Thymus (tissue), 11 donors: ENCODE data around the gene HSD11B2. TPM values are rescaled to one million over a fixed set of nuclear protein-coding genes. Genes with fewer than 3 reads are reported as not detected.

Source experiments
- DNase-seq, 9 donors: peaks; one replicate each; pipeline ENCODE4 v3.0.0-alpha.2; 2013; ENCODE audit warnings: low spot score in 9 of 9, low read depth in 6 of 9, missing footprints in 1 of 9
- H3K27ac ChIP-seq, 2 donors: one replicate each; pipeline ENCODE4 v1.5.1; 2013; ENCODE audit warnings: control low read depth in 1 of 2, low read depth in 1 of 2, low read length in 1 of 2, mild to moderate bottlenecking in 1 of 2, moderate library complexity in 1 of 2
- H3K27me3 ChIP-seq, 2 donors: one replicate each; pipeline ENCODE4 v1.5.1; 2013; ENCODE audit warnings: low read length in 1 of 2; ENCODE audit not compliant: control insufficient read depth in 2 of 2, insufficient read depth in 1 of 2
- H3K36me3 ChIP-seq, 2 donors: one replicate each; pipeline ENCODE4 v1.5.1; 2013; ENCODE audit warnings: low read length in 1 of 2, mild to moderate bottlenecking in 1 of 2, moderate library complexity in 1 of 2; ENCODE audit not compliant: control insufficient read depth in 2 of 2, insufficient read depth in 2 of 2
- H3K4me1 ChIP-seq, 2 donors: one replicate each; pipeline ENCODE4 v1.5.1; 2013; ENCODE audit warnings: low read length in 2 of 2; ENCODE audit not compliant: control insufficient read depth in 2 of 2, insufficient read depth in 2 of 2
- H3K4me3 ChIP-seq, 2 donors: one replicate each; pipeline ENCODE4 v1.5.1; 2013; ENCODE audit warnings: low read length in 2 of 2, control low read depth in 1 of 2, mild to moderate bottlenecking in 1 of 2
- H3K9me3 ChIP-seq, 2 donors: one replicate each; pipeline ENCODE4 v1.5.1; 2013; ENCODE audit warnings: low read length in 1 of 2, mild to moderate bottlenecking in 1 of 2; ENCODE audit not compliant: control insufficient read depth in 2 of 2, insufficient read depth in 1 of 2
- WGBS: extraction: QIAGEN DNeasy Blood & Tissue Kit; methylation state at CpG from one replicate; pipeline ENCODE4 v1.1.7; 2013; 5-methylcytosine and 5-hydroxymethylcytosine counted together
- polyA plus RNA-seq: library from polyadenylated mRNA; stranded (reverse); fragments of 200-250 nt; gene quantifications from one replicate; pipeline ENCODE4 v1.2.3, GENCODE V29; 2013
- total RNA-seq: library from RNA; stranded (reverse); fragments of 120-200 nt; gene quantifications from one replicate; pipeline ENCODE4 v1.2.4, GENCODE V29; 2013
- donor health status: healthy.

HSD11B2 gene
- total and polyA plus RNA-seq, 2 donors, result 0.09 to 7.8 TPM

- Histone ChIP-seq H3K27me3 (peaks cover 10 to 16% of the 10 kb centered on the region in 2 donors), H3K9me3 (no peaks in the 10 kb centered on the region), H3K4me3 (no peak overlapping the region), H3K27ac (no peak overlapping the region), H3K36me3 (peaks cover 40 to 53% of the 10 kb centered on the region in 2 donors), H3K4me1 (no peaks in the 10 kb centered on the region)
- DNase-seq, result no peak
- 93% methylated on average over 4 of the region's 4 CpGs for WGBS
These were observed 6.6 kb downstream of the HSD11B2 start for GRCh38 chr16:67437513-67437912.

- H3K36me3 ChIP-seq, result peaks cover 47 to 58% of the 10 kb centered on the region in 2 donors
- DNase-seq, result no peak
- WGBS, result 97% methylated on average over 20 of the region's 20 CpGs
- no peaks in the 10 kb centered on the region for H3K4me1 ChIP-seq
- H3K27ac ChIP-seq, result no peak overlapping the region
- peaks cover 3 to 9% of the 10 kb centered on the region in 2 donors for H3K27me3 ChIP-seq
- no peaks in the 10 kb centered on the region for H3K9me3 ChIP-seq
- H3K4me3 ChIP-seq, result no peak overlapping the region
These were observed 7.3 kb downstream of the HSD11B2 start for GRCh38 chr16:67438098-67438791.

DNA sequence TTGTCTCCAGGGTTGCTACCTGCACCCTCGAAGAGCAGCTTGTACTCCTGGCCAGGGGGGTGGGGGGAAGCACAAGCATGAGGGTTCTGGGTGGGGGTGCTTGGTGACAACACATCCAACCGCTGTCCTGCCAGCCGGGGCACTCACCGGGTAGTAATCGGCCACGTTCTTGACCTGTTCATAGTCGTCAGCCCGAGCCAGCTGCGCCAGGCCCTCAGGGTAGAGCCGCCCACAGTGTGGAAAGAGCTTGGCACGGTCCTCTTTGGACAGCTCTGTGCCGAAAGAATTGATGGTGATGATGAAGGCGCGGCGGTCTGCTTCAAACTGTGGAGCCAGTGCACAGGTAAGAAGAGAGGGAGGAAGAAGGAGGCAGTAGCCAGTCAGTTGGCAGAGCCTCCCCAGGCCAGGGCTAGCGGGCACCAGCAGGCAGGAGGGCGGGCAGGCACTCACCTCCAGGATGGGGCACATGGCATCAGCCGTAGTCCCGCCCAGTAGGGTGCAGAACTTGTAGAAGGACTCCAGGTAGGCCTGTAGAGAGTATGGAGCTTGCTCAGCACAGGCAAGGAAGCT lies 8.0 kb downstream of the HSD11B2 start:
- no peak overlapping the region for H3K4me3 ChIP-seq
- 97% methylated on average over 19 of the region's 19 CpGs for WGBS
- no peak for DNase-seq
- H3K36me3 ChIP-seq, result peaks cover 49 to 62% of the 10 kb centered on the region in 2 donors
- no peaks in the 10 kb centered on the region for H3K9me3 ChIP-seq
- H3K27ac ChIP-seq, result no peak overlapping the region
- H3K4me1 ChIP-seq, result no peaks in the 10 kb centered on the region
- peaks cover 0 to 3% of the 10 kb centered on the region in 2 donors for H3K27me3 ChIP-seq

DNA sequence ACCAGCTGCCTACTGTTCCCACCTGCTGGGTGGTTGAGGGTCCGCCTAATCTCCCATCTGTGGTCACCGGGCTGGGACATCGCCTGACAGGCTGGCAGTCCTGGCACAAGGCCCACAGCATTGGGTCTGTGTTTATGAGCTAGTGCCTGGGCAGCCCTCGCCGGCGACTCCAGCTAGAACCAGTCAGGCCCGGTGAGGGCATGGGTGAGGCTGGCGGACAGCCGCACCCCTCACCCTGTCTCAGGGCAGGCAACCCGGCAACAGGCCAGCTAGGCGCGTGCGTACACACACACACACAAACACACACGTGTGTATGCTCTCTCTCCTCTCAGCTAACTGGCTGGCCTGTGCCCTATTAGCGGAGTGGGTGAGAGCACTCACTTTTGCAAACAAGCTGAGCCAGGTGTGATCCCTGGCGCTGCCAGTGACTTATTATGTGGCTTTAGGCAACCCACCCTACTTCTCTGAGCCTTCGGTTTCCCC lies 10.4 kb downstream of the HSD11B2 start:
- WGBS, result 77% methylated on average over 17 of the region's 17 CpGs
- H3K27ac ChIP-seq, result no peak overlapping the region

GRCh38 chr16:67441907-67442306 lies 11.0 kb downstream of the HSD11B2 start:
- WGBS, result 92% methylated on average over 5 of the region's 5 CpGs
- no peaks in the 10 kb centered on the region for H3K4me1 ChIP-seq
- no peaks in the 10 kb centered on the region for H3K27me3 ChIP-seq
- no peak for DNase-seq
- H3K4me3 ChIP-seq, result no peak overlapping the region
- peaks cover 55 to 66% of the 10 kb centered on the region in 2 donors for H3K36me3 ChIP-seq
- H3K9me3 ChIP-seq, result no peaks in the 10 kb centered on the region
- no peak overlapping the region for H3K27ac ChIP-seq

More for the DNA sequence above, 10.4 kb downstream of the HSD11B2 start:
- Histone ChIP-seq H3K9me3 (no peaks in the 10 kb centered on the region), H3K27me3 (no peaks in the 10 kb centered on the region), H3K4me1 (no peaks in the 10 kb centered on the region), H3K36me3 (peaks cover 54 to 71% of the 10 kb centered on the region in 2 donors), H3K4me3 (no peak overlapping the region)
- no peak for DNase-seq

DNA sequence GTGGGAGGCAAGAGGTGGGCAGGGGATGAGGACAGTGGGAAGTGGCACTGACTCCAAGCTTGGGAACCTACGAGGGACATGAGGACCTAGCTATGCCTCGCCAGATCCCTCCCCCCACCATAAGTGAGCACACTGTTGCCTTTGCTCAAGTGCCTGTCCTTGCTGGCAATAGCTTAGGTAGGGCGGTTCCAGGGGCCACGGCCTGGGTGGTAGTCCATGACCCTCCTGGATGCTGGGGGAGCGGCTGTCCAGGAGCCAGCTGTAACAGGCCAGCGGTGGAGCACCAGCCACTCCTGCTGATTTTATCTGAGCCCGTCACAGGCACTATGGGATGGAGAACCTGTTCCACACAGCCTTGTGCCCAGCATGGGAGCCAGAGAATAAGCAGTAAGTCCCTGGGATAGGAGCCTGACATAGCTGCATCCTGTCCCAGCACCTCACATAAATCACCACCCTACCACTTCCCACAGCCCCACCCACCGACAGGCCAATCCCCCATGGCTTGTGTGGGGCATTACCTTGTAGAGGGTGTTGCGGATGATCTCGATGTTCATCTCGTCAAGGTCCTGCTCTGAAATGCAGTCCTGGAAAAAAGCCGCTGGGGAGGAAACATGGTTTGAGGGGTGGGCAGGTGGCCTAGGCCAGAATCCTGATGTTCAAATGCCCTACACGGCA lies 11.8 kb downstream of the HSD11B2 start:
- Histone ChIP-seq H3K27ac (no peak overlapping the region), H3K36me3 (peaks cover 54 to 62% of the 10 kb centered on the region in 2 donors), H3K4me1 (no peaks in the 10 kb centered on the region), H3K27me3 (no peaks in the 10 kb centered on the region), H3K9me3 (no peaks in the 10 kb centered on the region), H3K4me3 (no peak overlapping the region)
- 97% methylated on average over 13 of the region's 13 CpGs for WGBS
- no peak for DNase-seq

GRCh38 chr16:67443265-67443664 lies 12.3 kb downstream of the HSD11B2 start:
- 96% methylated on average over 6 of the region's 6 CpGs for WGBS
- Histone ChIP-seq H3K4me1 (no peaks in the 10 kb centered on the region), H3K9me3 (no peaks in the 10 kb centered on the region), H3K27me3 (no peaks in the 10 kb centered on the region), H3K36me3 (peaks cover 49 to 57% of the 10 kb centered on the region in 2 donors), H3K27ac (no peak overlapping the region), H3K4me3 (no peak overlapping the region)
- DNase-seq, result no peak

GRCh38 chr16:67444259-67445125 lies 13.6 kb downstream of the HSD11B2 start:
- 95% methylated on average over 22 of the region's 22 CpGs for WGBS
- Histone ChIP-seq H3K9me3 (no peaks in the 10 kb centered on the region), H3K27ac (no peak overlapping the region), H3K27me3 (no peaks in the 10 kb centered on the region), H3K4me3 (no peak overlapping the region), H3K4me1 (no peaks in the 10 kb centered on the region), H3K36me3 (peaks cover 44 to 50% of the 10 kb centered on the region in 2 donors)
- no peak for DNase-seq
